Measurements from ENCODE around the gene SMU1.

Gene SMU1
- long read RNA-seq, donor 1, full-length matches to known transcripts = 15 of 27 reads
- long read RNA-seq, donor 1, partial matches to known transcripts = 12 of 27 reads
- long read RNA-seq, donor 1, other reads (novel, unspliced or antisense) = 0 of 27 reads
- long read RNA-seq, donor 2, full-length matches to known transcripts = 7 of 13 reads
- long read RNA-seq, donor 2, partial matches to known transcripts = 6 of 13 reads
- long read RNA-seq, donor 2, other reads (novel, unspliced or antisense) = 0 of 13 reads
- long read RNA-seq, donor 3, full-length matches to known transcripts = 7 of 7 reads
- long read RNA-seq, donor 3, partial matches to known transcripts = 0 of 7 reads
- long read RNA-seq, donor 3, other reads (novel, unspliced or antisense) = 0 of 7 reads
- long read RNA-seq, donor 4, full-length matches to known transcripts = 5 of 22 reads
- long read RNA-seq, donor 4, partial matches to known transcripts = 17 of 22 reads
- long read RNA-seq, donor 4, other reads (novel, unspliced or antisense) = 0 of 22 reads
- long read RNA-seq, donor 5, full-length matches to known transcripts = 11 of 11 reads
- long read RNA-seq, donor 5, partial matches to known transcripts = 0 of 11 reads
- long read RNA-seq, donor 5, other reads (novel, unspliced or antisense) = 0 of 11 reads
- long read RNA-seq, donor 6, full-length matches to known transcripts = 6 of 12 reads
- long read RNA-seq, donor 6, partial matches to known transcripts = 6 of 12 reads
- long read RNA-seq, donor 6, other reads (novel, unspliced or antisense) = 0 of 12 reads
- long read RNA-seq, donor 7, full-length matches to known transcripts = 12 of 28 reads
- long read RNA-seq, donor 7, partial matches to known transcripts = 16 of 28 reads
- long read RNA-seq, donor 7, other reads (novel, unspliced or antisense) = 0 of 28 reads
- long read RNA-seq, donor 8, full-length matches to known transcripts = 13 of 21 reads
- long read RNA-seq, donor 8, partial matches to known transcripts = 8 of 21 reads
- long read RNA-seq, donor 8, other reads (novel, unspliced or antisense) = 0 of 21 reads

GRCh38 chr9:33076046-33077004 lies at the start of gene SMU1:
Gene SMU1, minus strand, starts transcription at chr9:33076674. Its CDS starts 66 bp downstream, at chr9:33076608.
- peak; percentile 86 for DNase-seq

DNA sequence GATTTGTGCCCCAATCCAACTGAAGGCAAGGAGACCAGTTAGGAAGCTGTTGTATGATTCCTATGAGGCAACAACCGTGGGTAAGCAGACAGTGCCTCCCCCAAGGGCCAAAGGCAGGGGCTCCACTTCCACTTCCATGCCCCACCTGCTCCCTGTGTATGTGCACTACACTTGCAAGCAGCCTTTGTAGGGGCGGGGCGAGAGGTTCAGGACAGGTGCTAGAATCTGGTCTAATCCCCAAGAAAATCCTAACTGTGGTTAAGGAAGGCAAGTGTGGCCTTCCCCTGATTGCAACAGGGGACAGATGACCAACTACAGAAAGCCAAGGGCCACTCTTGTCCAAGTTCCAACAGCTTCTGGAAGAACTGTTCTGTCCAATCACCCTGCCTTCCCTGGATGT lies 49.0 kb upstream of the SMU1 start:
- DNase-seq = no peak

DNA sequence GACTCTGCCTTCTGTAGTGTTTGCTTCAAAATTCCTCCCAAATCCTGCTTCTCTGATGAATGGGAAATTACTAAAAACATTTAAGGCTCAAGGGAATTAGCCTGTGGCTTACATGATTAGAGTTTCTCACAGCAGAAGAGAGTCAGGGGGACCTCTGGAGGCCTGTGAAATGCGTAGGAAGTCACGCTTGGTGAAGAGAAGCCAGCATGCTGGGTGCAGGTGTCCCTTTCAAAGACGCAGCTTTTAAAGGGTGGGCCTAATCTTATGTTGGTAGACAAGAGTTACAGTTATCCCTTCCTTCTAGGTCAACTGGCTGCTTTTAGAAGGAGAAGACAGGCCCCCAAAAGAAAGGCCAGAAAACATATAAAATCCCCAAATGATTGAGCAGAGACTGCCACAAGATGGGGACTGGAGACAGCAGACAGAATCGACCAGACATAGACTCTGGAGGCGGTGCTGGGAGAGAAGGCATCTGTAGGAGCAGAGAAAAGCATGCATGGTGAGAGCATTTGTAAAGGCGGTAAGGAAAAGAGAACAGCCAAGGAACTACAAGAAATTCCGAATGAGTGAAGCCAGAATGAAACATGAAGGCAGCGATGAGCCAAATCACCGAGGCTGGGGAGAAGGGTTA lies 48.4 kb upstream of the SMU1 start:
- no peak for DNase-seq

DNA sequence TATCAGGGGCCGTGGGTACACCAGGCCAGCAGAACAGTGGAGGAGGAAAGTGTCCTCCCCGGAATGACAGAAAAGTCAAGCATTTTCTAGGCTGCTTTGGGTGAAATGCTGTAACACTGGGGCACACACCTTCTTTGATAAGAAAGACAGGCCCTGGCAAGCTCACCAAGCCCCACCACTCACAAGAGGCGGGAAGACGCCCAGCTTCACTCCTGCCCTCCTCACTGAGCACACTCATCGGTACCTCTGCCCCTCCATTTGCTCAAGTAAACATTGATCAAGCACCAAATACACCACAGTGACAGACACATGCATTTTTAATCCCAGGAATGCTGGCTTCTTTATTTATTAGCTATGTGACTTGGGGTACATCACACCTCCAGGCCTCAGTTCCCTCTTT lies 47.6 kb upstream of the SMU1 start:
- DNase-seq = no peak

DNA sequence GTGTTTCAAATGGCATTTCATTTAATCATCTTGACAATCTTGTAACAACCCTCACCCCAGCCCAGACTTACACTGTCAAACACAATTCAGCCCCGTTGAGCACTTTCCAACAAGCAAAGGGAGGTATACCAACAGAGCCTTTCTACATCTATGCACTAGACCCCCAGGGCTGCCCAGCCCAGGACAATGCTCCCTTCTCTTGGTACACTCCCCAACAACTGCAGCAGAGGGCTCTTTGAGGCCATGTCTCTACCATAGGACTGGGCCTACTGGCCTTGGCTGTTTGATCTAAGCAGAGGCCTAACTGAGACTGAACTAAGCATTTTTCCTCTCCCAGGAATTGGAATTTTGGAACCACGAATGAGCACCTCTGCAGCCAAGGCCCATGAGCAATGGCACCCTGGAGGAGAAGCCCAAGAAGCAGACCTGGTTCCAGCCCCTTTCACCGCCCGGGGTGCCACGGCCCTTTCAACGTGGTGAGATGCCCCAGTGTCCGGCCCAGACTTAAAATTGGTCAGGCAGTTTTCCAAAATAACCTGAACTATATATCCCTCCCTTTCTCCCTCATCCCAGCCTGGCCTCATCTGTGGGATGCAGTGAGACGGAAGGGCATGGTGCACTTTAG lies 47.0 kb upstream of the SMU1 start:
- DNase-seq = no peak

GRCh38 chr9:33120620-33121019 lies 44.1 kb upstream of the SMU1 start:
- no peak for DNase-seq

DNA sequence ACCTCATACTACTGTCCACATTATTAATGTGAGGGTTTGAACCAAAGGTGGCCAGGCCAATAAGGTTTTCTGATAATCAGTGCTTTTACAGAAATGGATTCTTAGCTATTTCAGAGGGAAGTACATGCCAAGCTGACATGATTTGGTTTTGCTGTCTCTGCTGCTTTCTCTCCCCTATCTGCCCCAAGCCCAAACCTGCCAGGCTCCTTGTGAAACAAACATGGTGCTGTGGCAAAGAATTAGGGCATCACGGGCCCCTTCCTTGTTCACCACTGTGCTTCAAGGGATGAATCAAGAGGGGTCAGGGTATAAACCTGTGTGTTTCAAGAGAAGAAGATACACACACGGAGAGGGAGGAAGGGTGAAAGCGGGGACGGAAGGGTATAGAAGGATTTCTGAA lies 41.3 kb upstream of the SMU1 start:
- no peak for DNase-seq

DNA sequence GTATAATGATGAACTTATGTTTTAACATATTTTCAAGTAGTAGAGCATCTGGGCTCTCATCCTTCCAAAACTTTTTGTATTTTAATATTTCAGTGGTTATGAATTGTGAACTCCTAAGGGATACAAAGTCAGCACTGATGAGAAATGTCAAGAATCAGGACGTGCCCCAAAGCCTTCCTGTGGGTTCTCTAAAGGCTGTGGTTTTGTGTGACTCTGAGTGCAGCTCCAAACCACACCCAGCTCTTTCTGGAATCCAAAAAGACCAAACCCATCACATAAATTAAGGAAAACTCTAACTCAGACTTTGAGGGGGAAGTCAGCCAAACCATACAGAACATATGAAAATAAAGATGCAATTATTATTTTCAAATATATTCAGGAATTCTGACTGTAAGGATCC lies 40.8 kb upstream of the SMU1 start:
- no peak for DNase-seq

- no peak for DNase-seq
Measured at GRCh38 chr9:33116860-33117259, 40.4 kb upstream of the SMU1 start.

DNA sequence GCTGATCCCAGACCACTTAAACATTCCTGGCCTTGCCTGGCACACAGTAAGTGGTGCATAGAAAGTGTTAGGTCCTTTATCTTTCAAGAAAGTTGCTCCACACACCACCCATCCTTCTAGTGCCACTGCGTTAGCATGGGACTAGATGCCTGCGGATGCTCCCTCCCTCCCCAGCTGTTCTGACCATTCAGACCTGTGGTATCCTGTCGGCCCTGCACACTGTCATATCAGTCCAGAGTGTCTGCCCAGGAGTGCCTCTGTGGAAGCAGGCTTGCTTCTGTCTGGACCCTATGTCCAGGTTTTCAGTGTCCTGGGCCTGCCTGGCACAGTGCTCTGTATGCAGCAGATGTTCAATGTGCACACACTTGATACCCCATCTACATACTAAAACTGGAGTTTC lies 38.3 kb upstream of the SMU1 start:
- DNase-seq = no peak

GRCh38 chr9:33113799-33114547 lies 37.5 kb upstream of the SMU1 start:
- no peak for DNase-seq

DNA sequence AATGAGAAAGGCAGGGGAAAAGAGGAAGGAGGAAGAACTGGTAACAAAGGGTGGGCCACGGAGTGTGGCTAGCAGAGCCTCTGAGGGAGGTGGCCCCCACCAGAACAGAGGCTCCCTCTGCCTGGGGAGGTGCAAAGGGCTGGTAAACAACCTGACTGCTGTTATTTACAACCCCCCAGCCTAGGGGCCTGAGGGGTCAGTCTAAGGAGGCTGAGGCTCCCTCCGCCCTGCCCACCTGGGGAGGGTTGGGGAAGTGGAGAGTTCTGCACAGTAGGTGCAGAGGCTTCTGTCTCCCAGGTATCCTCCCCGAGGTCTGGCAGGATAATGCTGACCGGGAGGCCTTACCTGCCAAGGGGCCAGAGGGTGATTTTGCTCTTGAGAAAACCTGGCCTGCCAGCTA lies 35.6 kb upstream of the SMU1 start:
- DNase-seq = no peak

DNA sequence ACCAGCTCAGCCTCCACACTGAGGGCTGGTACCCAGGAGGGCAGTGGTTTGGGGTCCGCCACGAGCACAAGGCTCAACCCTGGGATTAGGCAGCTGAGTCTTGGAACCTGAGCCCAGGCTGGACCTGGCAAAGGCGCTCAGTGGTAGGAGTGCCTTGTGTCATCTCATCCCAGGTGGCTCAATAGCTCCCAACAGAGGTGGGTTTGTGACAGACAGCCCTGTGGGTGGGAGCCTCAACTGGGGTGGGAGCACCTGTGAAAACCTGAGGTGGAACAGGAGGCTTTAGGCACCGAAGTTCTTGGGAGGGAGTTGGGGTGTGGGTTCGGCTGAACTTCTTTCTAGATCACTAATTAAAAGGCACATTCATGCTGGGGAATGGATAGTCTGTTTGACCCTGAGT lies 35.2 kb upstream of the SMU1 start:
- no peak for DNase-seq

DNA sequence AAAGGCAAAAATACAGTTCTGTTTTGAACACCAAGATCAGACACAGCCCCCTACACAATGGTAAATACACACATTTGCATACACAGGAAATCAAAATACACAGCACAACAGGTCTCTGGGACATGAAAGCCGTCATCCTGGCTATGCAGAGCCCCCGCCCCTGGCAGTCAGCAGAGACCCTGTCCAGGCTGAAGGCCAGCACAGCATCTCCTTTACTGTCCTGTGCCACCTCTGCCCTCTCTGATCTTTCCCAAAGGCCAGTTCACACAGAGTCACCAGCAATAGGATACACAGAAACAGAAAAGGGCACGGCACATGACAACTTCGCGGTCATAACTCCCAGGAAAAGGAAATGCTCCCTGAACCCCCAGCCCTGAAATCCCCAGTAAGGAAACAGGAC lies 34.2 kb upstream of the SMU1 start:
- DNase-seq = no peak

GRCh38 chr9:33109850-33110595 lies 33.5 kb upstream of the SMU1 start:
- no peak for DNase-seq

DNA sequence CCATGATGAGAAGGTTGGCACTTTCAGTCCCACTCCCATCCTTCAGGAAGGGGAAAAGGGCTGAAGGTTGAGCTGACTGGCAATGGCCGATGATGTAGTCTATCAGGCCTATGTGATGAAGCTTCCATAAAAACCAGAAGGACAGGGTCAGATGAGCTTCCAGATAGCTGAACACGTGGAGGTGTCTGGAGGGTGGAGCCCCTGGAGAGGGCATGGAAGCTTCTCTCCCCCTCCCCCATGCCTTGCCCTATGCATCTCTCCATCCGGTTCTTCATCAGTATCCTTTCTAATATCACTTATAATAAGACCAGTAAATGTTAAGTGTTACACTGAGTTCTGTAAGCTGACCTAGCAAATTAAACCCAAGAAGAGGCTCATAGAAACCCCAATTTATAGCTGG lies 32.6 kb upstream of the SMU1 start:
- DNase-seq = no peak

- no peak for DNase-seq
Measured at GRCh38 chr9:33108472-33108871, 32.0 kb upstream of the SMU1 start.

GRCh38 chr9:33107762-33108161 lies 31.3 kb upstream of the SMU1 start:
- no peak for DNase-seq

GRCh38 chr9:33106827-33107621 lies 30.6 kb upstream of the SMU1 start:
- DNase-seq = no peak
